K562 (cell line): Measurements from ENCODE around the gene AREL1.

ENCODE experiments used
- ELF4 ChIP-seq: fragments of 450-650 bp; formaldehyde crosslinking; IDR thresholded peaks from 2 replicates; pipeline ENCODE4 v1.4.0; 2022; ENCODE audit warnings: missing genetic modification characterization
- EZH2 ChIP-seq: IDR thresholded peaks from 2 replicates; pipeline ENCODE4 v1.6.1; 2012; ENCODE audit warnings: low read depth, mild to moderate bottlenecking, inconsistent platforms, low read length, borderline replicate concordance
- MEF2A ChIP-seq: IDR thresholded peaks from 2 replicates; pipeline ENCODE4 v1.6.1; 2011; ENCODE audit warnings: low read depth, mild to moderate bottlenecking, low read length, moderate library complexity; ENCODE audit not compliant: control insufficient read depth
- POLR2A ChIP-seq: fragments of 450-650 bp; conservative IDR thresholded peaks from 2 replicates; pipeline ENCODE4 v1.6.1; 2016
- RFX5 ChIP-seq: IDR thresholded peaks from 2 replicates; pipeline ENCODE4 v1.6.1; 2011; ENCODE audit warnings: low read depth, mild to moderate bottlenecking, improper control_type of control experiment, low read length
- ZNF12 ChIP-seq: sonication (generic); formaldehyde crosslinking; IDR thresholded peaks from 2 replicates; pipeline ENCODE4 v1.4.0; 2020; ENCODE audit warnings: mild to moderate bottlenecking, missing genetic modification reagents

- TF ChIP-seq ELF4: no peak
- no peak for TF ChIP-seq MEF2A
- TF ChIP-seq RFX5: no peak
- no peak for TF ChIP-seq POLR2A
- no peak for TF ChIP-seq ZNF12 (CRISPR knock-in tag)
- no peak for TF ChIP-seq EZH2
Observed at GRCh38 chr14:74673768-74674167, 39.1 kb downstream of the AREL1 start.
